Breast epithelium (tissue), 3 donors: Measurements from ENCODE around the gene DNAH10.

Source experiments
- CTCF ChIP-seq, 3 donors: fragments of 450-650 bp; IDR thresholded peaks; one replicate each; pipeline ENCODE4 v1.5.1; 2016 to 2017; ENCODE audit warnings: antibody characterized with exemption in 3 of 3, mild to moderate bottlenecking in 3 of 3, moderate library complexity in 3 of 3
- POLR2A ChIP-seq: fragments of 450-650 bp; IDR thresholded peaks from one replicate; pipeline ENCODE4 v1.6.1; 2016; ENCODE audit warnings: antibody characterized with exemption, mild to moderate bottlenecking, moderate library complexity

GRCh38 chr12:123934829-123935228 lies 172.7 kb downstream of the DNAH10 start:
- TF ChIP-seq CTCF (IDR thresholded peaks at IDR 0.05), result no peak
- TF ChIP-seq POLR2A, result no peak
